ENCODE results near the gene WNT5B.

The WNT5B gene

DNA sequence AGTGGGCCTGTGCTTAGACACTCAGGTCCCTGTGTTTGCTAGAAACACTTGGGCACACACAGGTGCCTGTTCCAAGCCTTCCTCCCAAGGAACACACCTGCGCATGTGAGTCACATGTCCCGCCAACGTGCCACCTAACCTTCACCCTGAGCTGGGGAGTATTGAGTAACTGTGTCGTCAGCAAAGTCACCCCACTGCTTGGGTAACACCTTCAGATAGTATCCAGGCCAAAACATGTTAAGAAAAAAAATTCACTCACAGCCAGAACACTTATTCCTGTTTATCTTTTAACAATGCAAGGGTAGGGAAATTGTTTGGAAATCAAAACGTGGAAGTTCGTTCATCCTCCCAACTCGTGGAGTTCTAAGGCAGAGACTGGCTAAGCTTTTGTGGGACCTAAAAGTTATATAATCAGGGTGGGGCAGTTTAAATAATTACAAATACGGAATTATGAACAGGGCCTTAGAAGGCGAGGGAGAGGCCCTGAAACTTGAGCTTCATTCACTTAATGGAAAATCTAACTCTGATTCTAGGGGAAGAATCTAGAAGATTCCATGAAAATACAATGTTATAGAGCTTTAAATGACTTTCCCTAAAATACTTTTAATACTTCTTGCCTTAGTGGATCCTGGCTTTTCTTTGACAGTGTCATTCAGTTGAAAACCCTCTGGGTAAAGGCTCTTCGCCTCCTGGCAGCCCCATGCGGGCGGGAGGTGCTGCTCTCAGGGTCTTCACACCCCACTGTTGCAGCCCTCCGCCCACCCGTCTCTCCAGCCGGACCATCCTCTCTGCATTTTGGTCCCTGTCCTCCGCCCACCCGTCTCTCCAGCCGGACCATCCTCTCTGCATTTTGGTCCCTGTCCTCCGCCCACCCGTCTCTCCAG, 31.5 kb downstream of the WNT5B start:
- no peak for DNase-seq (ENCODE audit: low spot score)
- TF ChIP-seq, protein P1, sequence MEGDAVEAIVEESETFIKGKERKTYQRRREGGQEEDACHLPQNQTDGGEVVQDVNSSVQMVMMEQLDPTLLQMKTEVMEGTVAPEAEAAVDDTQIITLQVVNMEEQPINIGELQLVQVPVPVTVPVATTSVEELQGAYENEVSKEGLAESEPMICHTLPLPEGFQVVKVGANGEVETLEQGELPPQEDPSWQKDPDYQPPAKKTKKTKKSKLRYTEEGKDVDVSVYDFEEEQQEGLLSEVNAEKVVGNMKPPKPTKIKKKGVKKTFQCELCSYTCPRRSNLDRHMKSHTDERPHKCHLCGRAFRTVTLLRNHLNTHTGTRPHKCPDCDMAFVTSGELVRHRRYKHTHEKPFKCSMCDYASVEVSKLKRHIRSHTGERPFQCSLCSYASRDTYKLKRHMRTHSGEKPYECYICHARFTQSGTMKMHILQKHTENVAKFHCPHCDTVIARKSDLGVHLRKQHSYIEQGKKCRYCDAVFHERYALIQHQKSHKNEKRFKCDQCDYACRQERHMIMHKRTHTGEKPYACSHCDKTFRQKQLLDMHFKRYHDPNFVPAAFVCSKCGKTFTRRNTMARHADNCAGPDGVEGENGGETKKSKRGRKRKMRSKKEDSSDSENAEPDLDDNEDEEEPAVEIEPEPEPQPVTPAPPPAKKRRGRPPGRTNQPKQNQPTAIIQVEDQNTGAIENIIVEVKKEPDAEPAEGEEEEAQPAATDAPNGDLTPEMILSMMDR (IDR thresholded peaks at IDR 0.05; ENCODE audit: extremely low read depth, insufficient read depth, missing control alignments) = no peak
- in situ Hi-C loops (cut with MboI; ENCODE audit: low pct_unique_long_range_greater_than_20kb, low sequenced_read_pairs, unreplicated experiment) = no loop called here

DNA sequence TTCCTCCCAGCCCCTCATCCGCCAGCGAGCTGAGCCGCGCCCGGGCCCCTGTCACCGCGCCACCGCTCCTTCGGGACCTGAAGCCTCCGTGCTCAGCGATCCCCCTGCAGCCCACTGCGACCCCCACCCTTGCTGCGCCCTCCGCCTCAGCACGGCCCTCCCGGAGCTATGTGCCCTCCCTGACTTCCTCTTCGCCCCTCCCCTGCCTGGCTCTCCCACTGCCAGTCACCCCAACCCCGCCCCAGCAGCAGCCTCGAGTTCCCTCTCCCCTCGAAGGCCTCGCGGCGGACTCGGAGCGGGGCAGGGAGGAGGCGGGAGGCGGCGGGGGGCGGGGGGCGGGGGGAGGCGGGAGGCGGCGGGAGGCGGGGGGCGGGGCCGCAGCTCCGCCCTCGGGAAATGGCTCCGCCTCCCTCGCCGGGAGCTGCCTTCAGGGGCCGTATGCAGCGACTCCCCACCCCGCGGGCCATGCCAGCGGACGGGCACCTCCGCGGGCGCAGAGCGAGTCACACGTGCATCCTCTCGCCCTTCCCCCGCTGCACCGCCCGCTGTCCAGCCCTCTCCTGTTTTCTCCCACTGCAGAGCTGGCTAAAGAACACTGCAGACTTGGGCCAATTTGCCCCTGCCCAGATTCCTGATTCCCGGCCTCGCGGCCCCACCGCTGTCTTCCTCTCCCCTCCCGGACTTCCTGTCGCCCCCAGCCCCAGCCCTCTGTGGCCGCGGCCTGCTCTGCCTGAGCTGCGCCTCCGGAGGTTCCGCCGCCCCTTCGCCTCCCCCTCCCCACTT, 32.7 kb downstream of the WNT5B start:
- in situ Hi-C loops (cut with MboI; ENCODE audit: low pct_unique_long_range_greater_than_20kb, low sequenced_read_pairs, unreplicated experiment) = no loop called here
- TF ChIP-seq, protein P1 (IDR thresholded peaks at IDR 0.05; ENCODE audit: extremely low read depth, insufficient read depth, missing control alignments) = no peak
- peak; percentile 89 for DNase-seq (ENCODE audit: low spot score)

DNA sequence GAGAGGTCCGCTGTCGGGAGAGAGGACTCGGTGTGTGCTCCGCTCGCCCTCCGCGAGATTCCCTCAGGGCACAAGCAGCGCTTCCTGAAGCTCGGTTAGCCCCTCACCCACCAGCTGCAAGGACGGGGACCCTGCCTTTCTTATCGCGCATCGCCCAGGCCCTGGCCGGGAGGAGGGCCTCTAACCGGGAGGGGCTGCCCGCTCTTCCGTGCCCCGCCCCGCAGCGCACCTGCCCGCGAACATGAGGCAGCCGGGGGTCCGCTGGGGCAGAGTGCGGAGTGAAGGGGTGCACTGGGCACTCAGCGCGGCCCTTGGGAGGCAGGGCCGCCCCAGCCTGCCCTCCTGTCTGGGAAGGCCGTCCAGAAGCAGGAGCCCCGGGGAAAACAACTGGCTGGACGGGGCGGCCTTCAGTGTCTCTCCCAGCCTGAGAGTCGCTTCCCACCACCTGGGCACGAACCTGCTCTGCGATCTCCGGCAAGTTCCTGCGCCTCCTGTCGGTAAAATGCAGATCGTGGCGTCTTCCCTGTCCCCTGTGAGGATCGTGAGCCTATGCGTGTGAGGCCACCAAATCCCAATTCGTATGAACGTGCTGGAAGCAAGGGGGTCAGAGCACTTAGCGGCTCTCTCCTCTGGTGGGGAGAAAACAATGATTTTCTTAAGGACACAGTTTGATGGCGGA, 33.9 kb downstream of the WNT5B start:
- TF ChIP-seq, protein P1 (IDR thresholded peaks at IDR 0.05; ENCODE audit: extremely low read depth, insufficient read depth, missing control alignments) = peak; percentile 36
- no peak for DNase-seq (ENCODE audit: low spot score)
- in situ Hi-C loops (cut with MboI; ENCODE audit: low pct_unique_long_range_greater_than_20kb, low sequenced_read_pairs, unreplicated experiment) = no loop called here

DNA sequence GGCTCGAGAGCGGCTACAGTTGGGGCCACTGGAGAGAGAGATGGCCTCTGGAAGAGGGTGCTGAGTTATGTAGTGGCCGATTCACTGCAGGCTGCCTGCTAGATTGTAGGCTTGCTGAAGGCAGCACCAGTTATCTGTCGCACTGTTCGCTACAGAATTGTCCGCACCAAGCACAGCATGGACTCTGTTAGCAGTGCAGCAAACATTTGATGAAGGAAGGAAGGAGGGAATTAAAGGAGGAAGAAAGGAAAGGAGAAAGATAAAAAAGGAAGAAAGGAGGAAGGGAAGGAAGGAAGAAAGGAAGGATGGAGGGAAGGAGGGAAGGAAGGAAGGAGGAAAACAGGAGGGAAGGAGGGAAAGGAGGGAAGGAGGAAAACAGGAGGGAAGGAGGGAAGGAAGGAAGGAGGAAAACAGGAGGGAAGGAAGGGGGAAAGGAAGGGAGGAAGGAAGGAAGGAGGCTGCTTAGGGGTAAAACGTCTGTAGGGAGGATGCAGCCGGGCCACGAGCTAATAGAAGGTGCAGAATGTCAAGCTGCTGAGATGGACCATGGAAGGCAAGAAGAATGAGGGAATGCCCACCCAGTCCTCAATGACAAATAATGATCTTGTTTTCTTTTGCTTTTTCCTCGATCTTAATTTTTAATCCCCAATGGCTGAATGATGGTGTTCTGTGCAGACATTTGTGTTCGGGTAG, 34.6 kb downstream of the WNT5B start:
- in situ Hi-C loops (cut with MboI; ENCODE audit: low pct_unique_long_range_greater_than_20kb, low sequenced_read_pairs, unreplicated experiment) = no loop called here

DNA sequence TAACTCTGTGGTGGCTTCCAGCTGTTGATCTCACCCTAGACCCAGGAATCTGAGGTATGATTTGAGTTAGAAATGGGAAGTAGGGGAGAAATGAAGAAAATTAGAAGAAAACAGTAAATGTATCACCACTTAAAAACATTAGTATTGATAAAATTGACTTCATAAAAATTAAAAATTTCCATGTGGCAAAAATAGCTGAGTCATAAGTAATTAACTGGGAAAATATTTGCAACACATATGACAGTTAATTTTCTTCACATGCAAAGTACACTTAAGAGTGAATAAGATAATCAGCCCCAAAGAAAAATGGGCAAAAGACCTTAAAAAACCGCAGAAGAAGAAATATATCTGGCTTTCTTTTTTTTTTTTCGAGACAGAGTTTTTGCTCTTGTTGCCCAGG, 36.3 kb downstream of the WNT5B start:
- DNase-seq (ENCODE audit: low spot score) = no peak
- TF ChIP-seq, protein P1 (IDR thresholded peaks at IDR 0.05; ENCODE audit: extremely low read depth, insufficient read depth, missing control alignments) = no peak
- in situ Hi-C loops (cut with MboI; ENCODE audit: low pct_unique_long_range_greater_than_20kb, low sequenced_read_pairs, unreplicated experiment) = no loop called here

More for the DNA sequence above, 34.6 kb downstream of the WNT5B start:
- DNase-seq (ENCODE audit: low spot score) = no peak
- TF ChIP-seq, protein P1 (IDR thresholded peaks at IDR 0.05; ENCODE audit: extremely low read depth, insufficient read depth, missing control alignments) = no peak

DNA sequence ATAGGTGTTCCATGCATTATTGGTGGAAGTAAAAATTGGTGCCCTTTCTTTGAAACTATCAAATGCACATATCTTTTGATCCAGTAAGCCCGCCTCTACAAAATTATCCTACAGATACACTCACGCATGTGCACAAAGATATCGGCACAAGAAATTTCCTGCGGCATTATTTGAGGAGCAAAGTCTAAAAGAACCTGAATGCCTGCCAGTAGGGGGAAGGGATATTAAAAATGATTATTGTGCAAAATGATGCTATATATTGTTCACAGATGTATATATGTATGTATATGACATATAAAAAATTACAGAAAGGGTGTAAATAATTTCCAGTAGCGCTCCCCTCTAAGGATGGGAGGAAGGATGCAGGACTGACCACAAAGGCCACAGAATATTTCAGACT, 37.2 kb downstream of the WNT5B start:
- TF ChIP-seq, protein P1 (IDR thresholded peaks at IDR 0.05; ENCODE audit: extremely low read depth, insufficient read depth, missing control alignments) = no peak
- in situ Hi-C loops (cut with MboI; ENCODE audit: low pct_unique_long_range_greater_than_20kb, low sequenced_read_pairs, unreplicated experiment) = no loop called here
- DNase-seq (ENCODE audit: low spot score) = no peak
